NCI-H446 treated with DMSO at 0.1 percent for 48 hours (cell line): ENCODE data around the gene HMX3.

Source experiments
- DNase-seq: peaks from one replicate; lab custom pipeline; 2025; lab: John Stamatoyannopoulos, UW

The HMX3 gene

GRCh38 chr10:123134343-123134914, 1.3 kb upstream of the HMX3 start:
- no peak for DNase-seq

- no peak for DNase-seq
These were observed 805 bp upstream of the HMX3 start for GRCh38 chr10:123134915-123135414.

DNA sequence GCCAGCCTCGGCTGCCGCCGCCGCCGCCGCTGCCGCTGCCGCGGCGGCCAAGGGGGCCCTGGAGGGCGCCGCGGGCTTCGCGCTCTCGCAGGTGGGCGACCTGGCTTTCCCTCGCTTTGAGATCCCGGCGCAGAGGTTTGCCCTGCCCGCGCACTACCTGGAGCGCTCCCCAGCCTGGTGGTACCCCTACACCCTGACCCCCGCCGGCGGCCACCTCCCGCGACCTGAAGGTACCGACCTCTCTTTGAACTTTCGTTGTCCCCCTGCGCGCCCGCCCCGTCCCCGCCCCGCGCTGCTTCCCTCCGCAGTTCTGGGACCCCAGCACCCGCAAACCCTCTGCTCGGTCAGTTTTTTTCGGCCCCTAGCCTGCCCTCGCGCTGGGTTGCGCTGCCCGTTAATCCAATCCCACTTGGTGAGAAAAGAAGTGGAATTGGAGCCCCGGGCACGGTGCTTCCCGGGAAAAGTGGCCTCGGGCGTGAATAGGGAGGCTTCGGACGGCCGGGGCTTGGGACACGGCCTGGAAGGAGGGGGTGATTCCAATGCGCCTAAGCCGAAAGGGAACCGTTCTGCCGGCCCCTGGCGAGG, 543 bp downstream of the HMX3 start:
- no peak for DNase-seq

GRCh38 chr10:123136806-123137642, 1.3 kb downstream of the HMX3 start:
- no peak for DNase-seq

DNA sequence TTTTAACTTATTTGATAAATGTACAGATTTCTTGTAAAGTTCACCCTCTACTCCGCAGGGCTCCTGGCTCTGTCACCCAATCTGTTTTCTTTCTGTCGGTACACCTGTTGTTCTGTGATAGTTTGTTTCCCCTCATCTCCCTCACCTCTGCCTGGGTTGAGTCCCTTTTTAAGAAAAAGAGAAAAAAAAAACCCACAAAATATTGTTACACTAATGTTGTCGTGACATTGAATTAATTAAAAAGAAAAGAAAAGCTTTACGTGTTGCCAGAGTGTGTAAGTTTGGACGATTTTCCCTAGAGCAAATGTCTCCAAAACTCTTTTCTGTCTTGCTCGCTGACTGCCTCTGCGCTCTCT, 3.4 kb downstream of the HMX3 start:
- no peak for DNase-seq

DNA sequence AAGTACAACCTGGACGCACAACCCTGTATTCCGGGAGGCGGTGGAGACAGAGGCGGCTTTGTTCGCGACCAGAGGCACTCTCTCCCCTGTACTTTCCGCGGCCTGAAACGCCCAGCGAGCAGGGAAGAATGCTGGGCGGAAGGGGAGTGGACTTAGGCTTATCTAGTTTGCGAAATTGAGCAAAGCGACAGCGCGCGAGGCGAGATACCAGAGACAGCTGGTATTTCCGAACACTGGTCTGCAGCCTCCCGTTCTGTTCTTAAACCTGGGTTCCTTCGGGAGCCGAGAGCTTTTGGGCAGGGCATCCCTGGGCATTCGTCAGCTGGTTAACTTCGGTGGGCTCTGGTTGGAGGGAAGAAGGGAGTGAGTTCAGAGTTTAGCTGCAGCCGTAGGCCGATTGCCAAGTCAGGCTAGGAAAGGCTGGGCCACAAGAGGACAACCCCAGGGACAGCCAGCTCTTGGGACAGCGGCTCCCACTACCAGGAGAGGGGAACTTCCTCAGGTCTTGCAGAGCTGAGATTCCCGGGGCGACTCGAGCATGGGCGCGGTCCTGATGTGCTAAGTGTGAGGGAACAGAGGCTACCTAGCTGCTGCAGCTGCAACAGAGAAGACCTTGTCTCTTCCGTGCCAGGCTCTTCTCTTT, 3.9 kb downstream of the HMX3 start:
- DNase-seq = no peak

DNA sequence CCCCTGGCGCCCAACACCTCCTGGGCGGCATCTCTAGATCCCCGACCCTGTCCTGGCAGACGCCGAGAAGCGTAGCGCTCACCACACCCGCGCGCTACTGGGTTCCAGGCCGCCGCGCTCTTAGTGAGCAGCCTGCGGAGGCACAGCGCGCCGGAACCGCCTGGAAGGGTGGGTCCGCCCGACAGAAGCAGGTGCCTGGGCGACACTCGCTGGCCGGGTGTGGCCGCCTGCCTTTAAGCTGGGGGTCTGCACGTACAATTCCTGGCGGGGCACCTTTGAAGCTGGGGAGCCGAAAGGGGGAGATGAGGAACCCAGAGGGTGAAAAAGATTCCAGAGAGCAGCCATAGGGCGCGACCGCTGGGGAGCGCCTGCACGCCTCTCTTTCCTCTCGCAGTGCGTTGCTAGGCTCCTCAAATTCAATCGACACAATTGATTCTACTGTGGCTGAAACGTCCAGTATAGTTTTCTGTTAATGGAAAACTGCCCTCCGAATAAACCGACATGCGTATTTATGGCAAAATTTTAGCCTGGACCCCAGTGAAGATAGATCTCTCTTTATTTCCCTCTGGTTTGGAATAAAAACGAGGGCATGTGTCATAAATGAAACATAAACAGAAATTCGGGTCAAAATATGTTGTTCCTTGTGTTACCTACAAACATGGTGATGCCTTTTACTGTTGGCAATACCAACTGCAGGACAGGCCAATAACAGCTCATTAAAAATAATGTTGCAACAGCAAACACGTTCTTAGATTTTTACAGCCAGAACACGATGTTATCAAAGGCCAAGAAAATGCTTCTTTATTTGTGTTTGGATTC, 4.6 kb downstream of the HMX3 start:
- DNase-seq = no peak

DNA sequence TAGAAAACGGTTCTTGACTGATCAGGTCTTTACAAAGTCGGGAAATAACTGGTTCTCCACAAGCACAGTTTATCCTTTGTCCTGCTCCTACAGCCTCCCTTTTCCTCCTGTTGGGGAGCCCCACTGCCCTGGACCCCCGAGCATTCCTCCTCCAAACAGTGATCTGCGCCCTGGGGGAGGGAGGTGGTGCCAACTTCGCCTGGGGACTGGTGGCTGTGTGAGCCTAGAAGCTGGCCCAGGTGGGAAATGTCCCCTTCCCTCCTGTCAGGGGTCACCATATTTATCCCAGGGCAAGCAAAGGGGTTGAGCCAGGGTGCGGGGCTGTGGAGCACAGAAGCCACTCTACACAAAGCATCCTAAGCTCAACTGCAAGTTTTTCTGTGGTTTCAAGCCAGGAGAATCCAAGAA, 5.2 kb downstream of the HMX3 start:
- no peak for DNase-seq

- DNase-seq = no peak
These were observed 6.3 kb downstream of the HMX3 start for GRCh38 chr10:123141791-123142700.

- DNase-seq = no peak
These were observed 7.0 kb downstream of the HMX3 start for GRCh38 chr10:123142701-123143161.

DNA sequence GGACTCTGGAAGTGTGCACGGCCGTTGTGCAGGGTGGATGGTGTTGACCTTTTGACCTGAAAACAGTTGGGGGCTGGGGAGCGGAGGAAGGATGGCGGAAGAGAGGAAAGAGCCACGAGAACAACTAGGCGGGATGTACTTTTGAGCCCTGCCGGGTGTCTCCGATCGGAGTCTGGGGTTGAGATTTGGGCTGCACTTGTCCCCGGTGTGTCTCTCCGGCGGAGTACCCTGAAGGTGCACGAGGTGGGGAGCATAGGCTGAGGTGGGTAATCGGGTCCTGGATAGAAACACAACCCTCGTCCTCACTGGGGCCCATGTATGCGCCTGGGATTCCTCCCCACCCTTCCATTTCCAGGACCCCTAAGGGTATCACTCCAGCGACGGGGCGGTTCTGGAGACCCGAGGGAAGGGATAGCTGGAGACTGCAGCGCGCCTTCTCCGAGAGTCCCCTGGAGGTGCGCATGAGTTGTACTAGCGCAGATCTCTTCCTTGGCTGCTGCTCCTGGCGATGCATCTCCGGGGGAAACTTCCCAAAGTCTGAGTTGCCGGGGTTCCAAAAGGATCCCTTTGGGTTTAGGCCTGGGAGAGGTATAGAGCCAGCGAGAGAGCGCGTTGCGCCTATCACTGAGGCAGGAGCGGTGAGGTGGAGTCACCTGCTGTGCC, 7.5 kb downstream of the HMX3 start:
- DNase-seq = no peak

GRCh38 chr10:123143825-123144168, 8.0 kb downstream of the HMX3 start:
- DNase-seq = no peak

DNA sequence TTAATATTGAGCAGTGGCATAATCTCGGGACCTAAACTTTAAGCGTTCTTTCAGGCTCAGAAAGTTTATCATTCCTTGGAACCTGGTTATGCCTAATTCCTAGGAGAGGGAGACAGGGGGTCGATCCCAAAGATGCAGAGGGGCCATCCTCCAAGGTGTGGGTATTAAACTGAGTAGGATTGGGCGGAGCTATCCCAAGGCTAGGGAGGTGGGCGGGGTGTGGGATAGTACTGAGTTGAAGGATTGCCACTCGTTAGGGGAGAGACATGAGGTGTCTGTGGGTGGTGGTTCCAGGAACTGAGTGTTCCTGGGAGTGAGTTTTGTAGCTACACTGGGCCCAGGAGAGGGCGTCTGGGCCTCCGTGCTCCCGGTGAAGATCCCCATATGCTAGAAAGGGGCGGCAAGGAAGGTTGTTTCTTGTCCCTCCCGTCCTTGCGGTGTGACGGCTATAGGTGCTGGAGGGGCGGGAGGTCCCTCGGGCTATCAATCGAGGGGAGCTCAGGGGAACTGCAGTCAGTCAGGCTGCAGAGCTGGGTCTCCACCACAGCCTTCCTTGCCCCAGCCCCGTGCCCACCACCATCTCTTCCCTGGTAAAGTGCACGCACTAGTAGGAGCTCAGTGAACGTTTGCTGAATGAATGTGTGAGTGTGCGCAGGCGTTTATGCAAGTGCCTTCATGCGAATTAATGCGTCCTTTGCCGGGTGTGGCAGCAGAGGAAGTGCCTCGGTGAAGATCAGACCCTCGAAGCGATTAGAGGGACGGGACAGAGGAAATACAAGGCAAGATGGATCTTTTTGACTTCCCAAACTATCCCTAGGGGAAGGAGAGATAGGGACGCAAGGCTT, 9.1 kb downstream of the HMX3 start:
- DNase-seq = no peak

DNA sequence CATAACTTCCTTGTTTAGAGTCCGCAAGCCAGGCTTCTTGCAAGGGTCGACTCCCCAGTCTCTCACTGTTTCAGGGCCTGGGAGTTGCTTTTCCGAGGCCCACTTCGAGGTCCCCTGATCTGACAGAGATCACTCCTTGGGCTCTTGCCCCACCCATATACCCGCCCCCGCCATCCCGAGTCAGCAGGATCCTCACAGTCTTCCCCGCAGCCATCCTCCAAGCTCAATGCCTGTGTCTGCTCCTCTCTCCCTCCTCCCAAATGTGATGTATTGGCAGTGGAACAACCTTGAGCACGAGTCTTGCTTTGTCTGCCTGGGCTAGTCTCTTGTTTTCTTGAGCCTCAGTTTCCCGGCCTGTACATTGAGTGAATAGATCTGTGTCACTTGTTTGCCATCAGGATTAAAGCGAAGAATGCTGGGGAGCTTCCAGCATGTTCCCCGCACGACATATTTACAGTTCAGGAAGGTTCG, 9.8 kb downstream of the HMX3 start:
- no peak for DNase-seq

GRCh38 chr10:123146013-123146893, 10.5 kb downstream of the HMX3 start:
- DNase-seq = no peak

DNA sequence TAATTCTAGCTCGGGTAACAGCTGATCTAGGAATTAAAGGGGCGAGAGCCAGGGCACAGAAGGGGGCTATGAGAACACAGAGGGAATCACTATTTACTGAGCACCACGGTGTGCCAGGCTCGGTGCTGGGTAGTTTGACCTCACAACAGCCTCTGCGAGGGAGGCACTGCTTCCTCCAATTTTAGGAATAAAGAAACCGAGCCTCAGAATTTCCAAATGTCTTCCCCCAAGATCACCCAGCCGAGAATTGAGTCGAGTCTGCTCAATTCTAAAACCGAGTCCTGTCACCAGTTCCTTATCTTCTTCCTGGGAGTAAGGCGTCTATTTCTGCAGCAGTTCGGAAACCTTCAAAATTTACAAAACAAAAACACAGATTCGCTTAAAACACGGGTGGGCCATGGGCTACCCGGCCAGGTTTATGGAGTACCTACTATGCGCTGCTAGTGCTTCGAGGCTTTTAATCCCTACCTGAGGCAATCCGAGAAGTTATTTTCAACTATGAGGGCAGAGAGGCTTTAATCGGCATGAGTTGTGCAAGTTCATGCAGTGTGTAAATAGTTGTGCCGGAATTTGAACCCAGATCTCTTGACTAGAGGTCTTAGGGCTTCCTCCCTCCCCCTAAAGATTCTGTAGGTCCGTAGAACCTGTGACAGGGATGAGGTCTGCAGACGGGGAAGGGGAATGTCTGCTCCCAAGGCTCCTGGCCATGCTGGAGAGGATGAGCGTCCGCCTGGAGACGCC, 11.3 kb downstream of the HMX3 start:
- no peak for DNase-seq

GRCh38 chr10:123147635-123148413, 12.1 kb downstream of the HMX3 start, which contains the start of gene HMX2:
TSS of gene HMX2 (plus strand) at chr10:123148136. CDS start at chr10:123148379, 243 bp downstream.
- DNase-seq = no peak
